DOHH2 (cell line): ENCODE measurements around the gene ZNF592.

Experiments
- H3F3A ChIP-seq: fragments of 200-600 bp; sonication (generic), shearing (Covaris generic); 2 replicates; pipeline ENCODE4 v1.6.0; 2016; ENCODE audit warnings: antibody characterized with exemption, mild to moderate bottlenecking; ENCODE audit not compliant: control insufficient read depth, insufficient read depth
- H3K27ac ChIP-seq: fragments of 200-600 bp; sonication (generic); 2 replicates; pipeline ENCODE4 v1.5.1; 2014; ENCODE audit warnings: low read depth, mild to moderate bottlenecking, low read length, moderate library complexity
- H3K27me3 ChIP-seq: fragments of 200-600 bp; sonication (generic); 2 replicates; pipeline ENCODE4 v1.6.1; 2014; ENCODE audit warnings: mild to moderate bottlenecking, low read length, mixed read lengths; ENCODE audit not compliant: control insufficient read depth
- H3K36me3 ChIP-seq: fragments of 200-600 bp; sonication (generic); 2 replicates; pipeline ENCODE4 v1.6.1; 2014; ENCODE audit warnings: mild to moderate bottlenecking, low read length, moderate library complexity, mixed read lengths; ENCODE audit not compliant: control insufficient read depth
- H3K4me1 ChIP-seq: fragments of 200-600 bp; sonication (generic); 2 replicates; pipeline ENCODE4 v1.6.1; 2014; ENCODE audit warnings: mild to moderate bottlenecking, low read length, mixed read lengths; ENCODE audit not compliant: control insufficient read depth
- H3K4me2 ChIP-seq: fragments of 200-600 bp; sonication (generic); 2 replicates; pipeline ENCODE4 v1.6.0; 2014; ENCODE audit warnings: mild to moderate bottlenecking, low read length, moderate library complexity
- H3K4me3 ChIP-seq: fragments of 200-600 bp; sonication (generic); 2 replicates; pipeline ENCODE4 v1.5.1; 2014; ENCODE audit warnings: mild to moderate bottlenecking, low read length, mixed read lengths
- H3K79me2 ChIP-seq: fragments of 200-600 bp; sonication (generic); 2 replicates; pipeline ENCODE4 v1.6.1; 2014; ENCODE audit warnings: mild to moderate bottlenecking, low read length, mixed read lengths; ENCODE audit not compliant: control insufficient read depth
- H3K9me2 ChIP-seq: fragments of 200-600 bp; sonication (generic); replicated peaks from 2 replicates; pipeline ENCODE4 v1.6.1; 2014; ENCODE audit warnings: mild to moderate bottlenecking, low read length, mixed read lengths; ENCODE audit not compliant: control insufficient read depth
- H3K9me3 ChIP-seq: fragments of 200-600 bp; sonication (generic); 2 replicates; pipeline ENCODE4 v1.6.1; 2014; ENCODE audit warnings: antibody characterized with exemption, low read length, mixed read lengths; ENCODE audit not compliant: control insufficient read depth, insufficient read depth
- H4K20me1 ChIP-seq: fragments of 200-600 bp; sonication (generic); 2 replicates; pipeline ENCODE4 v1.6.0; 2014; ENCODE audit warnings: low read depth, mild to moderate bottlenecking, antibody characterized with exemption, low read length, moderate library complexity; ENCODE audit not compliant: control insufficient read depth, insufficient read depth
- CTCF ChIP-seq: fragments of 200-600 bp; sonication (generic); IDR thresholded peaks from one replicate; pipeline ENCODE4 v1.5.1; 2014; ENCODE audit warnings: antibody characterized with exemption, mild to moderate bottlenecking, low read depth, low read length; ENCODE audit not compliant: poor library complexity, severe bottlenecking
- EZH2phosphoT487 ChIP-seq: fragments of 200-600 bp; sonication (generic); IDR thresholded peaks from 2 replicates; pipeline ENCODE4 v1.6.1; 2017; ENCODE audit warnings: borderline replicate concordance, mild to moderate bottlenecking, antibody characterized with exemption, low read length, moderate library complexity, mixed read lengths

The ZNF592 gene

GRCh38 chr15:84817466-84818081, 69.2 kb downstream of the ZNF592 start:
- Histone ChIP-seq H3F3A (no peaks in the 10 kb centered on the region), H3K4me3 (no peak overlapping the region), H3K9me2 (no peaks in the 10 kb centered on the region), H3K4me2 (no peak overlapping the region), H3K9me3 (no peaks in the 10 kb centered on the region), H3K27me3 (no peaks in the 10 kb centered on the region; the same call in 1 of the 2 replicates), H4K20me1 (no peaks in the 10 kb centered on the region; the same call in 1 of the 2 replicates), H3K4me1 (no peaks in the 10 kb centered on the region), H3K27ac (no peak overlapping the region), H3K79me2 (no peaks in the 10 kb centered on the region), H3K36me3 (no peaks in the 10 kb centered on the region)
- TF ChIP-seq CTCF: no peak
- no peak for TF ChIP-seq EZH2phosphoT487

GRCh38 chr15:84818261-84819131, 70.1 kb downstream of the ZNF592 start:
- Histone ChIP-seq H3K9me3 (no peaks in the 10 kb centered on the region), H3K4me2 (no peak overlapping the region), H3K4me3 (no peak overlapping the region), H3K36me3 (no peaks in the 10 kb centered on the region), H3K9me2 (no peaks in the 10 kb centered on the region), H4K20me1 (no peaks in the 10 kb centered on the region; the same call in 1 of the 2 replicates), H3F3A (no peaks in the 10 kb centered on the region), H3K79me2 (no peaks in the 10 kb centered on the region), H3K27ac (no peak overlapping the region), H3K4me1 (no peaks in the 10 kb centered on the region), H3K27me3 (no peaks in the 10 kb centered on the region; the same call in 1 of the 2 replicates)
- TF ChIP-seq CTCF (no peak), EZH2phosphoT487 (no peak)

GRCh38 chr15:84819291-84819768, 70.9 kb downstream of the ZNF592 start:
- Histone ChIP-seq H3K36me3 (no peaks in the 10 kb centered on the region), H3F3A (no peaks in the 10 kb centered on the region), H3K4me3 (no peak overlapping the region), H3K27me3 (peaks cover 5% of the 10 kb centered on the region; the same call in 1 of the 2 replicates), H4K20me1 (no peaks in the 10 kb centered on the region; the same call in 1 of the 2 replicates), H3K4me1 (no peaks in the 10 kb centered on the region), H3K9me3 (no peaks in the 10 kb centered on the region), H3K79me2 (no peaks in the 10 kb centered on the region), H3K9me2 (no peaks in the 10 kb centered on the region), H3K4me2 (no peak overlapping the region), H3K27ac (no peak overlapping the region)
- TF ChIP-seq EZH2phosphoT487 (no peak), CTCF (no peak)
